NCI-H226 (cell line): Measurements from ENCODE around the gene DUSP21.
"Not testable (repeated sequence)": the region's sequence is repeated elsewhere in the genome, so short reads cannot be mapped to it uniquely, and the experiment has no call there.

Experiments
- DNase-seq: peaks from one replicate; pipeline ENCODE4 v3.0.0-alpha.2; 2015

The DUSP21 gene

DNA sequence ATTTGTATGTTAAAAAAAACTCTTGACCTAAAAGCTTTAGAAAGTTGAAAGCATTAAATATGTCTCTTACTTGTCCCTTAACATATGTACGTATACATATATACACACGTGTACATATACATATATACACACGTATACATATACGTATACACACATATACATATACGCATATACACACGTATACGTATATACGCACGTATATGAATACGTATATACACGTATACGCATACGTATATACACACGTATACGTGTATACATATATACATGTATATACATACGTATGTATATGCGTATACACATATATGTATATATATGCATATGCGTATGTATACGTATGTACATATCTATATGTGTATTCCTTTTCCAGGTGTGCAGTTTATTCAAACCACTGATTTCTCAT is 32.9 kb downstream of the DUSP21 start:
- no peak for DNase-seq

GRCh38 chrX:44878780-44879179 is 35.0 kb downstream of the DUSP21 start:
- no peak for DNase-seq

DNA sequence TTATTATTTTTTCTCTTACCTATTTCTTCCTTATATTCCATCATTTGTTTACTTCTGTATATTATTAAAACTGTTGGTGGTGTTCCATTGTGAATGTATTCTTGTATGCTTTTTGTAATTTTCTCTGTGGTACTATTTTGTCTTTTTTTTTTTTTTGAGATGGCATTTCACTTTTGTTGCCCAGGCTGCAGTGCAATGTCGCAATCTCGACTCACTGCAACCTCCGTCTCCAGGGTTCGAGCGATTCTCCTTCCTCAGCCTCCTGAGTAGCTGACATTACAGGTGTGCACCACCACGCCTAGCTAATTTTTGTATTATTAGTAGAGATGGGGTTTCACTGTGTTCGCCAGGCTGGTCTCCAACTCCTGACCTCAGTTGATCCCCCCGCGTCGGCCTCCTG is 37.7 kb downstream of the DUSP21 start:
- DNase-seq = no peak

DNA sequence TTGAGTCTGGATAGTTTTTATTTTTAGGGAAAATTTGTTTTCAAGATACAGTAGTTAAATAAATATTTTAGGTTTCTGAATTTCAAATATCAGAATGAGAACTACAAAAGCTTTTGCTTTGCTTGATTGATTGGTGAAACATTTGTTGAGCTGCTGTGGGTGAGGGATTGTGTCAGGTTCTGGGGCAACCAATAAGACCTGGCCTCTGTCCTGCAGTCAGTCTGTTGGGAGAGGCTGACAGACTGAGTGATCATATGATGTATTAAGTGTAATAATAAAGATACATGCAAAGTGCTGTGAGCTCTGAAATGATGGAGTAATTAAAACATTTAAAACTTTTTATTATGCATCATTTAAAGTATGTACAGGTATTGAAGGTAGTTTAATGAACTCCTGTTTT is 38.8 kb downstream of the DUSP21 start:
- no peak for DNase-seq

GRCh38 chrX:44884944-44885343 is 41.1 kb downstream of the DUSP21 start:
- DNase-seq = no peak

DNA sequence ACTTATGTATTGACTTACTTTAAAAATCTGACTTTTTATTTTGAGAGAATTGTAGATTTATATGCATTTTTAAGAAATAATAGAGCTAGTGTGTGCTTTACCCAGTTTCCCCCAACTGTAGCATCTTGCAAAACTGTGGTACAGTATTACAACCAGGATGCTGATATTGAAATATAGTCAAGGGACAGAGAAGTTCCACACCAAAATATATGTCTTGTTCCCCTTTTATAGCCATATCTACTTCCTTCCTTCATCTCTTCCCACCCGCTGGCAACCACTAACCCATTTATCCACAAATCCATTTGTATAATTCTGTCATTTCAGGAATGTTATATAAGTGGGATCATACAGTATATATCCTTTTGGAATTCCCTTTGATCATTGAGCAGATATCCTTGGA is 46.0 kb downstream of the DUSP21 start:
- no peak for DNase-seq

- DNase-seq = no peak
These were observed 46.4 kb downstream of the DUSP21 start for GRCh38 chrX:44890247-44890646.

DNA sequence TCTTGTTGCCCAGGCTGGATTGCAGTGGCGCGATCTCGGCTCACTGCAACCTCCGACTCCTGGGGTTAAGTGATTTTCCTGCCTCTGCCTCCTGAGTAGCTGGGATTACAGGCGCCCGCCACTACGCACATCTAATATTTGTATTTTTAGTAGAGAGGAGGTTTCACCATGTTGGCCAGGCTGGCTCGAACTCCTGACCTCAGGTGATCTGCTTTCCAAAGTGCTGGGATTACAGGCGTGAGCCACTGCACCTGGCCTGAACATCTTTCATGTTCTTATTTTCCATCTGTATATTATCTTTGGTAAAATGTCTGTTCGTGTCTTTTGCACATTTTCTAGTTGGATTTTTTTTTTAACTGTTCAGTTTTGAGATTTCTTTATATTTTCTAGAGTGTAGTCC is 46.9 kb downstream of the DUSP21 start:
- not testable (repeated sequence) for DNase-seq

GRCh38 chrX:44891642-44892041 is 47.8 kb downstream of the DUSP21 start:
- DNase-seq = no peak
